Measurements from ENCODE around the gene HSPH1.

HSPH1 gene

DNA sequence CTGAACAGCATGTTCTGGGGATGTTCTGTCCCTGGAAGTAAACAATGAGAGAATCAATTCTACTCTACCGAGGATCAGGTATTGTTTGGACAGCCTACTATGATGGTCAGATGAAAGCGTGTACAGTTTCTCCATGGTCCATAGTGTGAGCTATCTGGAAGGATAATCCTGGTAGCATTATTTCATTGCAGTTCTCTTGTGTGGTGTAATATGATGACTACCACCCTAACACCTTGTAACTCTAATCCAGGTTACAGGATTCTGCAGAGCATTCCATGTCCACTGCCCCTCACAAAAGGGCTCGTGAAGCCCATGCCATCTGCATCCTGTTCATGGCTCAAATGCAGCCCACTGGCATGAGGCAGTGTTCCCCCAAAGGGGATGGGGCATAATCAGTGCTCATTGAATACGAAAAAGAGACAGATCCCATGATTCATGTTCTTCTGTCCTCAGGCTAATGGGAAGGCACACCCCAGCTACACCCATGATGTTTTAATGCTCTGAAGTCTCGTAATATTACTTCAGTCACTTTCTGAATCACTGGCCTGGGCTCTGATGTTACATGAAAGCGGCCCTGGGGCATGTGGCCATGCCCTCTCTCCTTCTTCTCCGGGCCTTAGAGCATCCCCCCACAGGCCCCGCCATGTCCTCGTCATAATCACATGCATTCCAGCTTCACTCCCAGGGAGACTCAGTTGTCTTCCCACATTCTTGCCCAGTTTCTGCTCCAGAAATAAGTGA is 68.4 kb downstream of the HSPH1 start:
- no peak for DNase-seq

DNA sequence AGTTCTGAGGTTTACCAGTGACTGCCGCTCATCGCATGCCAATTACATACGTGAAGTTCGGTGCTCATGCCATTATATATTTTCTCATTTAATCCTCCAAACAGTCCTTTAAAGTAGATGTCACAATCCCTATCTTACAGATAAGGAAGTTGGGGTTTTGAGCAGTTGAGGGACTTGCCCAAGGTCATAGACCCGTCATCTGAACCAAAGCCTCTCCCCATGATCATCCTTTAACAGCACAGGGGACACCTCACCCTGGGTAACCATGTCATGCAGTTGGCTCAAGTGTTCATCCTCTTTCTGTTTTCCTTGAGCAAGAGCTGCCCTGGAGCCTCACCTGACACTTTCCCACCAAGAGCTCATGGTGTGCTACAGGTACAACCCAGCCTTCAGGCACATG is 69.1 kb downstream of the HSPH1 start:
- DNase-seq: peak; percentile 39

- DNase-seq: no peak
Observed at GRCh38 chr13:31090961-31091624, 70.6 kb downstream of the HSPH1 start.

- DNase-seq: no peak
Observed at GRCh38 chr13:31090096-31090495, 71.6 kb downstream of the HSPH1 start.

DNA sequence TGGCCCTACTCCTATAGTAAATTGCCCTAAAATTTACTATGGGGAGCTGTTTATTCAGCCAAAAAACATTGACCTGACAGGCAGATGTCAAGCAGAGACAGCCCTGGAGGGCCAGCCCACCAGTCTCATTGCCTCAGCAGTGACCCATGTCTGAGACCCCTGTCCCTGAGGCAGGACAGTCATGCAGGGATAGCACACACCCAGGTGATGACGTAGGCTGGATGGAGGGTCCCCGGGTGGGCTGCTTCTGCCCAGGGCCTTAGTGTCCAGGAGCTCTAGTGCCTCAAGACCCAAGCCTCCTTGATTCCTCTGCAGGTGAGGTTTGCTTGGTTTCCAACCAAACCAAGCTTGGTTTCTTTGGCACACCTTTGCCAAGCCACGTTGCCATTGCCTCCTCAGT is 72.1 kb downstream of the HSPH1 start:
- no peak for DNase-seq

GRCh38 chr13:31088826-31089420 is 72.8 kb downstream of the HSPH1 start:
- no peak for DNase-seq
